Stimulated activated CD4-positive, alpha-beta T cell treated with anti-CD3 and anti-CD28 coated beads, Interleukin-15, amount 100 ng/mL, for 48 hours (primary cell): ENCODE data around the gene SPC24.
"Not testable (repeated sequence)": the region's sequence is repeated elsewhere in the genome, so short reads cannot be mapped to it uniquely, and the experiment has no call there.

Experiments used
- DNase-seq, 2 donors: peaks; one replicate each; pipeline ENCODE4 v3.0.0-alpha.2; 2020; ENCODE audit warnings: low read depth in 2 of 2

SPC24 gene

DNA sequence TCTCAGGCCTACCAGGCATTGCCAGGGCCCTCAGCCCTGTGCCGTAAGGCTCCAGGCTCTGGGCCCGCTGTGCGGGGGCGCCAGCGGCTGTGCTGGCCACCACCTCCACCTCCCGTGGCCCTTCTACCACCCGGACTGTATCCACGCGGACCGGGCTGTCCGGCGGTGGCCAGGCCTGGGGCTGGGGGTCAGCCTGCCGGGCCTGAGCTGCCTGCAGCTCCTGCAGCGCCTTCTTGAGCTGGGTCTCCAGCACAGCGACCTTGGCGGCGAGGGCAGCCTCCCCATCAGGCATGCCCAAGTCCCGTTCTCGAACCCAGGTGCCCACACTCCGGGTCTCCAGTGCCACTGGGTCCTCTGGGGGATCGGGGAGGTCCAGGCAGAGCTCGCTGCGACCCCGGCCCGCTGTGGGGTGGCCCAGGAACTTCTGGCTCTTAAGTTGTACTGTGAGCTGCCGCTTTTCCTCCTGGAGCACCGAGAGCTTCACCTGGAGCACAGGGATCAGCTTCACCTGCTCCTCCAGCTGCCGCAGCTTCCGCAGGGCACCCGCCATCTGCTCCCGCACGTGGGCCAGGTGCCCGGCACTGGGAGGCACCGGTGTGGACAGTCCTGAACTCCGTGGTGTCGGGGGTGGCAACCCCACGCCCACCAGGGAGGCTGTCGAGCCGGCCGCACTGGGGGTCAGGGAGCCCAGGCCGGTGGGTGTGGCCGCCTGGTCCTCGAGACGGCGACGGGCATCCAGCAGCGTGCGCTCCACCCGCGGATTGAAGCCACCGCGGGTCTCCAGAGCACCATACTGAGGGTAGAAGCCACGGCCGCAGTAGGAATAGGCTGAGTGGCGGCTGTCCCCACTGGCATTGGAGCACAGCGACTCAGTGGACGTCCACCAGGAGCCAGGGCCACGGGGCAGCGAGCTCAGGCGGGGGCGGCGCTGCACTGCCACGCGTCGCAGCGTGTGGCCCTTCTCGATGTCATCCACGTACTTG, 37.7 kb upstream of the SPC24 start:
- no peak for DNase-seq

- no peak for DNase-seq
These were observed 36.4 kb upstream of the SPC24 start for GRCh38 chr19:11191934-11192333.

DNA sequence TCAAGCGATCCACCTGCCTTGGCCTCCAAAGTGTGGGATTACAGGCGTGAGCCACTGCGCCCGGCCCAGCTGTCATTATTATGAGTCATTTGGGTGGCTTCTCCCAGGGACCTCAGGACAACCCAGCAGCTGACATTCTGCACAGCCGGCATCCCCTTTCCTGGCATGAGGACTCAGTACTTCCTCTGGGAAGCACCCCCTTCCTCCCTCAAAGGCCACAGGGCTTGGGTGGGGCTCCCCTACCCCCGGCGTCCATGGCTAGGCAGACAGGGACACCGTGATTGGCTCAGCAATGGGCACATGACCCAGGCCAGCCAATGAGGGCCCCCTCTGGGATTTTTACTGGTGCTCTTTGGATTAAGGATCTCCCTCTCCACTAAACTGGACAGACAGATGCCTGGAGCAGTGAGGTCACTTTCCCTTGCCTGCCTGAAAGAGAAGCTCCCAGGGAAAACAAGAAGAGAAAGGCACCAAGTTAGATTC, 35.7 kb upstream of the SPC24 start:
- no peak for DNase-seq

DNA sequence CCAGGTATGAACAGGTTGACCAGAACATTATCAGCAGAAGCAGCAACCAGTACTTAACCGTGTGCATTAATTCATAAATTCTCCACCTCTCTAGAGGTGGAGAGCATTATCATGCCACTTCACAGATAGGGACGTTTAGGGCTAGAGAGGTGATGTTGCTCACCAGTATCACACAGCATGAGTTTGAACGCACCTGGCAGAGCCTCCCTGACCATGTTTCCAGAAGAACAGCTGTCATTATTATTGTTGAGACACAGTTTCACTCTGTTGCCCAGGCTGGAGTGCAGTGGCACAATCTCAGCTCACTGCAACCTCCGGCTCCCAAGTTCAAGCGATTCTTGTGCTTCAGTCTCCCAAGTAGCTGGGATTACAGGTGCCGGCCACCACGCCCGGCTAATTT, 34.9 kb upstream of the SPC24 start:
- no peak for DNase-seq

- no peak for DNase-seq
These were observed 31.9 kb upstream of the SPC24 start for GRCh38 chr19:11187441-11187840.

DNA sequence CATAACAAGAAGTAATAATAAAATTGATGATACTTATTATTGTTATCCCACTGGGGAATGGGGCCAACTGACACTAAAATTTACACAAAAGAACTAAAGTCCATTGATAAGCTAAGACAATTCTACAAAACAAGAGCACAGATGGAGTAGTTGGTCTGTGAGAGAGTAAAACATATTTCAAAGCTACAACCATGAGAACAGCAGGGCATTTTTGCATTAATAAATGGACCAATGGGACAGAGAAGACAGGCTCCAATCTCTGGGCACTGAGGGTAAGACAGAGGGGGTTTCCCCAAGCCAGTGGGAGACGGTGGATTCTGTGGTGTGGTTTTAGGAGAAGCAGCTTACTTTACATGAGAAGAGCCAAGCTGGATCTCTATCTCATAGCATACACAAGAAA, 27.4 kb upstream of the SPC24 start:
- no peak for DNase-seq

DNA sequence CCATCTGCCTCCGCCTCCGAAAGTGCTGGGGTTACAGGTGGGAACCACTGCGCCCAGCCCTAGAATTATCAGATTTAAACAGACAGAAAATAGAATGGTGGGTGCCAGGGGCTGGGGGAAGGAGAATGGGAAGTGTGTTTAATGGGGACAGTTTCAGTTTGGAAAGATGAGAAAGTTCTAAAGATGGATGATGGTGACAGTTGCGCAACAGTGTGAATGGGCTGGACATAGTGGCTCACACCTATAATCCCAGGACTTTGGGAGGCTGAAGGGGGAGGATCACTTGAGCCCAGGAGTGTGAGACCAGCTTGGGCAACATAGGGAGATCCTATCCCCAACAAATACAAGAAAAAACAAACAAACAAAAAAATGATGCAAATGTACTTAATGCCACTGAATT, 25.9 kb upstream of the SPC24 start:
- no peak for DNase-seq

DNA sequence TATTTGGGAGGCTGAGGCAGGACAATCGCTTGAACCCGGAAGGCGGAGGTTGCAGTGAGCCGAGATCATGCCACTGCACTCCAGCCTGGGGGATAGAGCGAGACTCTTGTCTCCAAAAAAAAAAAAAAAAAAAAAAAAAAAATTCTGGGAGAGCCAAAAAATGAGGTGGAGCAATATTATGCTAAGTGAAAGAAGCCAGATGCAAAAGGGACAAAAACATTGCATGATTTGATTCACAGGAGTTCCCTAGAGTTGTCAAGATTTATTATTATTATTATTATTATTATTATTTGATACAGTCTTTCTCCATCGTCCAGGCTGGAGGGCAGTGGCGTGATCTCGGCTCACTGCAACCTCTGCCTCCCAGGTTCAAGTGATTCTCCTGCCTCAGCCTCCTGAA, 25.4 kb upstream of the SPC24 start:
- DNase-seq = not testable (repeated sequence)

DNA sequence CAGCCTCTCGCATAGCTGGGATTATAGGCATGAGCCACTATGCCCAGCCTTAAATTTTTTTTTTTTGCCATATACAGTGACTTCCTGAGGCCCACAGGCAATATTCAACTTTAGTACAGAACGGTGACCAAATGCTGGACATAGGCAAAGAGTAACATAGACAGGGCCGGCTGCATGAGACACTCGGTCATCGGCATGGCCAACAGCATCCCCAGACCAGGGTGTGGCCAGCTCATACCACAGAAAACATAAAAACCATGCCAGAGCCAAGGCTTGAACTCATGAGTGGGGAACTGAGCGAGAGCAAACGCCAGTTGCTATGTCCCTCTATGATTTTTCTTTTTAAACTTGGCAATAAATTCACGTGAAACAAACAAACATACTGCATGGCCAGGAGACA, 24.8 kb upstream of the SPC24 start:
- DNase-seq = no peak

DNA sequence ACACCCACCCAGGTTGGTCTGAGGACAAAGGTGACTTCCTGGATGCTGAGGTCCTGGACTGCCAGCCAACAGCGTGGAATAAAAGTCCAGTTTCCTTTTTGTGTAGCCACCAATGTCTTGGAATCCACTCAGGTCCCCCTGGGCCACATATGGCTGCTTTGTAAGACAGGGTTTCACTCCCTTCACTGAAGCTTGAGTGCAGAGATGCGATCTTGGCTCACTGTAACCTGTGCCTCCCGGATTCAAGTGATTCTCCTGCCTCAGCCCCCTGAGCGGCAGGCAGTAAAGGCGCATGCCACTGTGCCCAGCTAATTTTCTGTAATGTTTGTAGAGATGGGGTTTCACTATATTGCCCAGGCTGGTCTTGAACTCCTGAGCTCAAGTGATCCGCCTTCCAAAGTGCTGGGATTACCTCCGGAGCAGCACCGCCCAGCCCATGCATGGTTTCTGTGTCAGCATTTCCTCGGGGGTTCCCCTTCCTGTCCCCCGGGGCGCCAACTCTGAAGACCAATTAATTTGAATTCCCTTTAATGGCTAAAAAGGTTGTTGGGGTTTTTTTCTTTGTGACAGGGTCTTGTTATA, 24.2 kb upstream of the SPC24 start:
- DNase-seq = no peak

DNA sequence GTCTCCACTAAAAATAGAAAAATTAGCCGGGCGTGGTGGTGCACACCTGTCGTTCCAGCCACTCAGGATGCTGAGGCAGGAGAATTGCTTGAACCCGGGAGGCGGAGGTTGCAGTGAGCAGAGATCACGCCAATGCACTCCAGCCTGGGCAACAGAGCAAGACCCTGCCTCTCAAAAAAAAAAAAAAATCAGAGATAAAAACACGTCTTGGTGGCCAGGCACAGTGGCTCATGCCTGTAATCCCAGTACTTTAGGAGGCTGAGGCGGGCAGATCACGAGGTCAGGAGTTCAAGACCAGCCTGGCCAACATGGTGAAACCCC, 23.5 kb upstream of the SPC24 start:
- not testable (repeated sequence) for DNase-seq

- no peak for DNase-seq
These were observed 22.0 kb upstream of the SPC24 start for GRCh38 chr19:11177592-11177991.

- DNase-seq = no peak
These were observed 21.0 kb upstream of the SPC24 start for GRCh38 chr19:11176466-11177193.

GRCh38 chr19:11175920-11176319, 20.3 kb upstream of the SPC24 start:
- no peak for DNase-seq

GRCh38 chr19:11174336-11174735, 18.8 kb upstream of the SPC24 start:
- DNase-seq = no peak

- no peak for DNase-seq
These were observed 18.1 kb upstream of the SPC24 start for GRCh38 chr19:11173516-11174155.

GRCh38 chr19:11172576-11172975, 17.0 kb upstream of the SPC24 start:
- DNase-seq = no peak

- no peak for DNase-seq
These were observed 15.6 kb upstream of the SPC24 start for GRCh38 chr19:11171144-11171543.

DNA sequence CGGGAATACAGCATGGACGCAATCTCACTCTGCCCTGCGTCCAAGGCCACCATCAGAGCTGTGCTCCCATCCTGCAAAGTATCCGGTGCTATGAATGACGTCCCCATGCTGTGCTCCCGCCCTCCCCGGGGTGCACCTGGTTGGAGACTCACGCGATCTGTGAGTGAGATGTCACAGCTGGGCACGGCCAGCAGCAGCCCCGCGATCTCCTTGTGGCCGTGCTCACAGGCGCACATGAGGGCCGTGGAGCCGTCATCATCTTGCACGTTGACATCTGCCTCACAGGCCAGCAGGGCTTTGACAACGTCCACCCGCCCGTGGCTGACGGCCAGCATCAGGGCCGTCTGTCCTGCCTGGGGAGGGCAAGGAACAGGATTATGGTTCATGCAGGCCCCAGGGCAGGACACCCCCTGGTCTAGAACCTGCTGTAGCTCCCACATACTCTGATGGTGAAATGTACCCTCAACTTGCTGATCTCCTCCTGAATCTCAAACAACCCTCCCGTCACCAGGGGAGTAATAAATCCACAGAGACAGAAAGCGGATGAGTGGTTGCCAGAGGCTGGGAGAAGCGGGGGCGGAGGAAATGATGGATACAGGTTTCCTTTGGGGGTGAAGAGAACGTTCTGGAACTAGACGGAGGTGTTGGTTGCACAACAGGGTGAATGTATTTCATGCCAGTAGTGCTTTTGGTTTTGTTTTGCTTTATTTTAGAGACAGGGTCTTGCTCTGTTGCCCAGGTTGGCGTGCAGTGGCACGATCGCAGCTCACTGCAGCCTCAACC, 14.5 kb upstream of the SPC24 start:
- no peak for DNase-seq

GRCh38 chr19:11168568-11168967, 13.0 kb upstream of the SPC24 start:
- no peak for DNase-seq
